CD14-positive monocyte (primary cell): Measurements from ENCODE around the gene FBXO28. TPM values are rescaled to one million over a fixed set of nuclear protein-coding genes. Genes with fewer than 3 reads are reported as not detected.

ENCODE experiments used
- DNase-seq, 3 donors: peaks; one replicate each; pipeline ENCODE4 v3.0.0-alpha.2; 2011 to 2022
- H2AFZ ChIP-seq: 2 replicates; pipeline ENCODE4 v1.6.0; 2012; ENCODE audit warnings: mild to moderate bottlenecking, low read depth, low read length, inconsistent platforms; ENCODE audit not compliant: insufficient read depth, poor library complexity, severe bottlenecking
- H3K27ac ChIP-seq, 2 donors: 1 replicate in 1 of 2; 2 replicates in 1 of 2; pipeline ENCODE4 v1.5.1; 2012 to 2013; ENCODE audit warnings: low read length in 2 of 2, control low read depth in 1 of 2, inconsistent platforms in 1 of 2, low read depth in 1 of 2, mild to moderate bottlenecking in 1 of 2
- H3K27me3 ChIP-seq, 2 donors: one replicate each; pipeline versions ENCODE4 v1.6.0 to v1.6.1; 2011 to 2013; ENCODE audit warnings: low read length in 2 of 2; ENCODE audit not compliant: control insufficient read depth in 2 of 2, insufficient read depth in 2 of 2
- H3K36me3 ChIP-seq, 2 donors: replicated peaks in 1 of 2; 1 replicate in 1 of 2; 2 replicates in 1 of 2; pipeline versions ENCODE4 v1.5.1 to v1.6.1; 2012 to 2013; ENCODE audit warnings: low read length in 2 of 2, control low read depth in 1 of 2, inconsistent platforms in 1 of 2, mild to moderate bottlenecking in 1 of 2; ENCODE audit not compliant: insufficient read depth in 2 of 2, control insufficient read depth in 1 of 2
- H3K4me1 ChIP-seq, 2 donors: 1 replicate in 1 of 2; 2 replicates in 1 of 2; pipeline versions ENCODE4 v1.5.1 to v1.6.1; 2012 to 2013; ENCODE audit warnings: low read length in 2 of 2, control low read depth in 1 of 2, inconsistent platforms in 1 of 2, mild to moderate bottlenecking in 1 of 2, moderate library complexity in 1 of 2; ENCODE audit not compliant: insufficient read depth in 2 of 2, control insufficient read depth in 1 of 2
- H3K4me2 ChIP-seq: replicated peaks from 2 replicates; pipeline ENCODE3; 2012; ENCODE audit warnings: low read length, moderate library complexity, mild to moderate bottlenecking; ENCODE audit not compliant: poor library complexity, severe bottlenecking; ENCODE audit errors: extremely low read depth
- H3K4me3 ChIP-seq, 3 experiments: fragments of 200-600 bp in 1 of 3; sonication (generic) in 1 of 3; replicated peaks in 1 of 3; 1 replicate in 2 of 3; 2 replicates in 1 of 3; pipeline ENCODE4 v1.5.1; 2011 to 2013; ENCODE audit warnings: low read length in 3 of 3, mild to moderate bottlenecking in 3 of 3, control low read depth in 2 of 3, low read depth in 2 of 3, inconsistent platforms in 1 of 3, moderate library complexity in 1 of 3
- H3K79me2 ChIP-seq: 2 replicates; pipeline ENCODE4 v1.6.0; 2012; ENCODE audit warnings: mild to moderate bottlenecking, control low read depth, inconsistent platforms, low read length, moderate library complexity; ENCODE audit not compliant: insufficient read depth
- H3K9ac ChIP-seq: 2 replicates; pipeline ENCODE4 v1.6.0; 2017; ENCODE audit warnings: low read length, mild to moderate bottlenecking; ENCODE audit not compliant: insufficient read depth, poor library complexity, severe bottlenecking
- H3K9me3 ChIP-seq, 2 donors: replicated peaks in 1 of 2; 1 replicate in 1 of 2; 2 replicates in 1 of 2; pipeline versions ENCODE4 v1.5.1 to v1.6.1; 2012 to 2013; ENCODE audit warnings: low read length in 2 of 2, control low read depth in 1 of 2; ENCODE audit not compliant: control insufficient read depth in 1 of 2, insufficient read depth in 1 of 2
- H4K20me1 ChIP-seq: 2 replicates; pipeline ENCODE4 v1.6.0; 2012; ENCODE audit warnings: mild to moderate bottlenecking, low read length, control low read depth, moderate library complexity; ENCODE audit not compliant: insufficient read depth
- H3K27ac Mint-ChIP-seq, 7 donors: one replicate each; pipeline ENCODE4 v1.8.0; 2020; ENCODE audit warnings: mild to moderate bottlenecking in 7 of 7, mixed read lengths in 7 of 7, moderate library complexity in 6 of 7, inconsistent platforms in 2 of 7
- H3K27me3 Mint-ChIP-seq, 3 donors: one replicate each; pipeline ENCODE4 v1.8.0; 2021 to 2022; ENCODE audit warnings: low read depth in 3 of 3, mild to moderate bottlenecking in 3 of 3, mixed read lengths in 3 of 3, moderate library complexity in 3 of 3, inconsistent platforms in 1 of 3
- H3K36me3 Mint-ChIP-seq, 2 donors: one replicate each; pipeline ENCODE4 v1.8.0; 2020; ENCODE audit warnings: mixed read lengths in 2 of 2, inconsistent platforms in 1 of 2, mild to moderate bottlenecking in 1 of 2
- H3K4me1 Mint-ChIP-seq: one replicate; pipeline ENCODE4 v1.8.0; 2020; ENCODE audit warnings: mild to moderate bottlenecking, mixed read lengths
- H3K4me3 Mint-ChIP-seq, 2 donors: one replicate each; pipeline ENCODE4 v1.8.0; 2020; ENCODE audit warnings: mild to moderate bottlenecking in 2 of 2, mixed read lengths in 2 of 2, moderate library complexity in 1 of 2
- H3K9me3 Mint-ChIP-seq, 7 donors: one replicate each; pipeline ENCODE4 v1.8.0; 2020 to 2022; ENCODE audit warnings: mixed read lengths in 7 of 7, mild to moderate bottlenecking in 6 of 7, moderate library complexity in 6 of 7, inconsistent platforms in 2 of 7
- WGBS: methylation state at CpG from one replicate; pipeline ENCODE4 v1.1.5; 2013; ENCODE audit warnings: missing lambda C conversion rate; ENCODE audit not compliant: insufficient coverage; 5-methylcytosine and 5-hydroxymethylcytosine counted together
- intact Hi-C, 2 donors: fragments of 100-400 bp; cut with micrococcal nuclease; formaldehyde crosslinking; loops; one replicate each; pipeline versions ENCODE4 v1.15.0 to v1.15.1; 2023
- polyA plus RNA-seq, 3 donors: library from polyadenylated mRNA; depleted of rRNA in 1 of 3; unstranded in 2 of 3; stranded (reverse) in 1 of 3; fragments of 300-500 nt in 2 of 3; fragments of >200 nt in 1 of 3; fragmentation: Illumina TruSeq in 2 of 3; gene quantifications; 1 replicate in 2 of 3; 2 replicates in 1 of 3; pipeline ENCODE4 v1.2.3, GENCODE V29; 2012 to 2021
- TF ChIP-seq, protein P1 (sequence below): fragments of 200-600 bp; IDR thresholded peaks from one replicate; pipeline ENCODE4 v1.8.0; 2022; ENCODE audit warnings: antibody characterized with exemption, mild to moderate bottlenecking

FBXO28 gene
- polyA plus RNA-seq, 3 donors = 12.9 to 15.8 (median 13.0) TPM

- no peaks in the 10 kb centered on the region for H3K9me3 ChIP-seq
- no peak overlapping the region for H3K27ac ChIP-seq
- intact Hi-C loops = no loop called here
- peaks cover 9 to 12% of the 10 kb centered on the region in 2 donors for H3K4me1 ChIP-seq
- H3K27me3 ChIP-seq = no peaks in the 10 kb centered on the region
- no peak for DNase-seq
- no peak overlapping the region for H2AFZ ChIP-seq
- no peaks in the 10 kb centered on the region for H3K36me3 ChIP-seq
- no peaks in the 10 kb centered on the region for H3K36me3 Mint-ChIP-seq
- no peak overlapping the region for H3K4me3 ChIP-seq
- no peaks in the 10 kb centered on the region for H3K79me2 ChIP-seq
- H3K4me1 Mint-ChIP-seq = peaks cover 13% of the 10 kb centered on the region
- H3K27me3 Mint-ChIP-seq = peaks cover 5 to 12% (median 6%) of the 10 kb centered on the region in 3 donors
- WGBS = 98% methylated on average over 6 of the region's 9 CpGs
- TF ChIP-seq, protein P1, sequence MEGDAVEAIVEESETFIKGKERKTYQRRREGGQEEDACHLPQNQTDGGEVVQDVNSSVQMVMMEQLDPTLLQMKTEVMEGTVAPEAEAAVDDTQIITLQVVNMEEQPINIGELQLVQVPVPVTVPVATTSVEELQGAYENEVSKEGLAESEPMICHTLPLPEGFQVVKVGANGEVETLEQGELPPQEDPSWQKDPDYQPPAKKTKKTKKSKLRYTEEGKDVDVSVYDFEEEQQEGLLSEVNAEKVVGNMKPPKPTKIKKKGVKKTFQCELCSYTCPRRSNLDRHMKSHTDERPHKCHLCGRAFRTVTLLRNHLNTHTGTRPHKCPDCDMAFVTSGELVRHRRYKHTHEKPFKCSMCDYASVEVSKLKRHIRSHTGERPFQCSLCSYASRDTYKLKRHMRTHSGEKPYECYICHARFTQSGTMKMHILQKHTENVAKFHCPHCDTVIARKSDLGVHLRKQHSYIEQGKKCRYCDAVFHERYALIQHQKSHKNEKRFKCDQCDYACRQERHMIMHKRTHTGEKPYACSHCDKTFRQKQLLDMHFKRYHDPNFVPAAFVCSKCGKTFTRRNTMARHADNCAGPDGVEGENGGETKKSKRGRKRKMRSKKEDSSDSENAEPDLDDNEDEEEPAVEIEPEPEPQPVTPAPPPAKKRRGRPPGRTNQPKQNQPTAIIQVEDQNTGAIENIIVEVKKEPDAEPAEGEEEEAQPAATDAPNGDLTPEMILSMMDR = no peak
- H3K27ac Mint-ChIP-seq = no peak overlapping the region
- no peaks in the 10 kb centered on the region for H4K20me1 ChIP-seq
- no peak overlapping the region for H3K9ac ChIP-seq
- no peak overlapping the region for H3K4me2 ChIP-seq
- H3K4me3 Mint-ChIP-seq = no peak overlapping the region
- no peaks in the 10 kb centered on the region for H3K9me3 Mint-ChIP-seq
Measured at GRCh38 chr1:224177356-224177999, 63.6 kb downstream of the FBXO28 start.

DNA sequence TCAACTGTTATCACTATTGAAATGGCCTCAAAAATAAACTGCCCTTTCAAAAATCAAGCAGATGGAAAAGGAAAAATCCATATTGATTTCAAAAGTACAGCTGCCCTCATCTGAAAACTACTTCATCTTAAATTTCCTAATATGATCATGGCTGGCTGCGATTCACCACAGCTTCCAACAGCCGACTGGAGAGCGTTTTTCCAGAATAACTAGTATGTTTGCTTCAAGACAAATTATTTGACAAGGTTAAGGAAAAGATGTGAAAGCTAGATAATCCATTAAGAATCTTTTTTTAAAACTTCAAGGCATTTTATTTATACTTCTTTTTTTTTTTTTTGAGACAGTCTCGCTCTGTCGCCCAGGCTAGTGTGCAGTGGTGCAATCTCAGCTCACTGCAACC is 65.0 kb downstream of the FBXO28 start:
- Mint-ChIP-seq H3K27me3 (peaks cover 2 to 12% (median 6%) of the 10 kb centered on the region in 3 donors), H3K4me3 (no peak overlapping the region)

More for the DNA sequence above, 65.0 kb downstream of the FBXO28 start:
- Histone ChIP-seq H3K27me3 (no peaks in the 10 kb centered on the region), H3K36me3 (no peaks in the 10 kb centered on the region), H3K4me3 (no peak overlapping the region), H3K27ac (no peak overlapping the region), H3K79me2 (peaks cover 8% of the 10 kb centered on the region), H3K9me3 (no peaks in the 10 kb centered on the region), H3K4me1 (peaks cover 14 to 19% of the 10 kb centered on the region in 2 donors), H4K20me1 (peaks cover 4% of the 10 kb centered on the region), H2AFZ (no peak overlapping the region), H3K4me2 (no peak overlapping the region), H3K9ac (no peak overlapping the region)
- no peaks in the 10 kb centered on the region for H3K36me3 Mint-ChIP-seq
- no peaks in the 10 kb centered on the region for H3K9me3 Mint-ChIP-seq
- TF ChIP-seq, protein P1 = no peak
- H3K27ac Mint-ChIP-seq = no peak overlapping the region
- 67% methylated on average over 1 of the region's 5 CpGs for WGBS
- intact Hi-C loops = no loop called here
- H3K4me1 Mint-ChIP-seq = peaks cover 17% of the 10 kb centered on the region
- DNase-seq = no peak
